ENCODE measurements around the gene TAS2R10.

GRCh38 chr12:10811883-10812536, 14.1 kb downstream of the TAS2R10 start:
- TF ChIP-seq, protein P1, sequence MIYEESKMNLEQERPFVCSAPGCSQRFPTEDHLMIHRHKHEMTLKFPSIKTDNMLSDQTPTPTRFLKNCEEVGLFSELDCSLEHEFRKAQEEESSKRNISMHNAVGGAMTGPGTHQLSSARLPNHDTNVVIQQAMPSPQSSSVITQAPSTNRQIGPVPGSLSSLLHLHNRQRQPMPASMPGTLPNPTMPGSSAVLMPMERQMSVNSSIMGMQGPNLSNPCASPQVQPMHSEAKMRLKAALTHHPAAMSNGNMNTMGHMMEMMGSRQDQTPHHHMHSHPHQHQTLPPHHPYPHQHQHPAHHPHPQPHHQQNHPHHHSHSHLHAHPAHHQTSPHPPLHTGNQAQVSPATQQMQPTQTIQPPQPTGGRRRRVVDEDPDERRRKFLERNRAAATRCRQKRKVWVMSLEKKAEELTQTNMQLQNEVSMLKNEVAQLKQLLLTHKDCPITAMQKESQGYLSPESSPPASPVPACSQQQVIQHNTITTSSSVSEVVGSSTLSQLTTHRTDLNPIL (CRISPR knock-in tag; IDR thresholded peaks at IDR 0.05; ENCODE audit: low read depth): no peak
- no peak for TF ChIP-seq ZFP30 (CRISPR knock-in tag; IDR thresholded peaks at IDR 0.05)
- TF ChIP-seq CSDC2 (CRISPR knock-in tag; IDR thresholded peaks at IDR 0.05): no peak
- TF ChIP-seq, protein P2, sequence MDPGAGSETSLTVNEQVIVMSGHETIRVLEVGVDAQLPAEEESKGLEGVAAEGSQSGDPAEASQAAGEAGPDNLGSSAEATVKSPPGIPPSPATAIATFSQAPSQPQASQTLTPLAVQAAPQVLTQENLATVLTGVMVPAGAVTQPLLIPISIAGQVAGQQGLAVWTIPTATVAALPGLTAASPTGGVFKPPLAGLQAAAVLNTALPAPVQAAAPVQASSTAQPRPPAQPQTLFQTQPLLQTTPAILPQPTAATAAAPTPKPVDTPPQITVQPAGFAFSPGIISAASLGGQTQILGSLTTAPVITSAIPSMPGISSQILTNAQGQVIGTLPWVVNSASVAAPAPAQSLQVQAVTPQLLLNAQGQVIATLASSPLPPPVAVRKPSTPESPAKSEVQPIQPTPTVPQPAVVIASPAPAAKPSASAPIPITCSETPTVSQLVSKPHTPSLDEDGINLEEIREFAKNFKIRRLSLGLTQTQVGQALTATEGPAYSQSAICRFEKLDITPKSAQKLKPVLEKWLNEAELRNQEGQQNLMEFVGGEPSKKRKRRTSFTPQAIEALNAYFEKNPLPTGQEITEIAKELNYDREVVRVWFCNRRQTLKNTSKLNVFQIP (CRISPR knock-in tag; IDR thresholded peaks at IDR 0.05; ENCODE audit: borderline replicate concordance, low read depth): no peak
- no peak for TF ChIP-seq TCF4 (CRISPR knock-in tag; IDR thresholded peaks at IDR 0.05; ENCODE audit: borderline replicate concordance)
- no peak for TF ChIP-seq PATZ1 (CRISPR knock-in tag; IDR thresholded peaks at IDR 0.05; ENCODE audit: borderline replicate concordance)
- no peak for TF ChIP-seq ZFP3 (CRISPR knock-in tag; IDR thresholded peaks at IDR 0.05)
